Measurements from ENCODE around the gene KIAA1958.

- no peak for TF ChIP-seq POLR2A (IDR thresholded peaks at IDR 0.05)
- TF ChIP-seq, protein P1, sequence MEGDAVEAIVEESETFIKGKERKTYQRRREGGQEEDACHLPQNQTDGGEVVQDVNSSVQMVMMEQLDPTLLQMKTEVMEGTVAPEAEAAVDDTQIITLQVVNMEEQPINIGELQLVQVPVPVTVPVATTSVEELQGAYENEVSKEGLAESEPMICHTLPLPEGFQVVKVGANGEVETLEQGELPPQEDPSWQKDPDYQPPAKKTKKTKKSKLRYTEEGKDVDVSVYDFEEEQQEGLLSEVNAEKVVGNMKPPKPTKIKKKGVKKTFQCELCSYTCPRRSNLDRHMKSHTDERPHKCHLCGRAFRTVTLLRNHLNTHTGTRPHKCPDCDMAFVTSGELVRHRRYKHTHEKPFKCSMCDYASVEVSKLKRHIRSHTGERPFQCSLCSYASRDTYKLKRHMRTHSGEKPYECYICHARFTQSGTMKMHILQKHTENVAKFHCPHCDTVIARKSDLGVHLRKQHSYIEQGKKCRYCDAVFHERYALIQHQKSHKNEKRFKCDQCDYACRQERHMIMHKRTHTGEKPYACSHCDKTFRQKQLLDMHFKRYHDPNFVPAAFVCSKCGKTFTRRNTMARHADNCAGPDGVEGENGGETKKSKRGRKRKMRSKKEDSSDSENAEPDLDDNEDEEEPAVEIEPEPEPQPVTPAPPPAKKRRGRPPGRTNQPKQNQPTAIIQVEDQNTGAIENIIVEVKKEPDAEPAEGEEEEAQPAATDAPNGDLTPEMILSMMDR (IDR thresholded peaks at IDR 0.05): no peak
These were observed 130.7 kb downstream of the KIAA1958 start for GRCh38 chr9:112617371-112617770.

All from body of pancreas (tissue), 4 donors.